ENCODE measurements around the gene EPHB2. TPM values are rescaled to one million over a fixed set of nuclear protein-coding genes. Genes with fewer than 3 reads are reported as not detected.

Gene EPHB2
- total and polyA plus RNA-seq, 2 of the 8 experiments (the other 6 are each of a cell fraction or from before 2014, with no cell fraction given), result 15.8 to 17.2 TPM

DNA sequence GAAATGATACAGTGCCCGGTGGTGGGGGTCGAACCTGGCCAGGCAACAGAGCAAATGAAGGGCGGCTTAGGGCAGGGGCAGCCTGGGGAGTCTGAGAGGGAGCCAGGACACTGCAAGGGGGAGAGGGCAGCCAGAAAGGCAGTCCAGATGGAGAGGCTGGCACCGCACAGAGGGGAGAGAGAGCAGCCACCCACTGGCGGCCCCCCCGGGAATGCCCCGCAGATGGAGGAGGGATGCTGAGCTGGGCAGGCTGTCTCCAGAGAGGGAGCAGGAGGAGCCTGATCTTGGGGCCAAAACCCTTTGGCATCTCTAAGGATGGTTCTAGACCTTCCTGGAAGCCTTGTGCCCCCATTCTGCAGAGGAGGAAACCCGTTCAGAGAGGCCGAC, 149.8 kb downstream of the EPHB2 start:
- no peaks in the 10 kb centered on the region for H3K79me1 ChIP-seq (ENCODE audit: low read depth, low read length)
- no peak overlapping the region for H3K18ac ChIP-seq (ENCODE audit: extremely low read depth, low read length)
- H3K23ac ChIP-seq (ENCODE audit: insufficient read length), result no peak overlapping the region
- WGBS, 2 experiments (ENCODE audit: extremely low coverage in 1 of 2, insufficient coverage in 1 of 2, insufficient read length in 1 of 2, insufficient replicate concordance in 2 of 2, low coverage in 1 of 2, low lambda C conversion rate in 2 of 2, missing lambda C conversion rate in 1 of 2), result 95% methylated on average over 9 of the region's 9 CpGs; no CpG with 5 or more reads in 1 of the 2 experiments
- H2AK5ac ChIP-seq (ENCODE audit: low read depth, low read length), result no peak overlapping the region
- no peak overlapping the region for H2AFZ ChIP-seq (ENCODE audit: low read length)
- H2BK120ac ChIP-seq (replicated peaks; ENCODE audit: low read depth, low read length), result no peak overlapping the region
- H4K8ac ChIP-seq (ENCODE audit: extremely low read depth, insufficient read depth, low read length), result no peak overlapping the region; the same call in 1 of the 2 replicates
- H3K9ac ChIP-seq (replicated peaks in 1 of 4; ENCODE audit: extremely low read depth in 1 of 4, low read depth in 3 of 4, low read length in 3 of 4), result no peak overlapping the region
- CTCF ChIA-PET (ENCODE audit: partially characterized antibody), result interaction anchor here (0.6 to 8.5 kb wide), 27 partner anchors 10 to 194 kb away, joined by 3 to 132 read pairs (median 15); no protein-coding TSS in a partner anchor
- no peak overlapping the region for H3K56ac ChIP-seq (replicated peaks; ENCODE audit: insufficient read length, low read depth, low read length)
- H3K4me1 ChIP-seq (replicated peaks in 1 of 4; ENCODE audit: control insufficient read depth in 3 of 4, insufficient read depth in 4 of 4, low read length in 3 of 4), result peaks cover 0 to 3% (median 0%) of the 10 kb centered on the region in 4 experiments; a peak in 3 of 7 replicates
- H3K36me3 ChIP-seq (ENCODE audit: control insufficient read depth in 2 of 4, insufficient read depth in 4 of 4, low read length in 3 of 4), result no peaks in the 10 kb centered on the region
- no peak overlapping the region for H2BK20ac ChIP-seq (ENCODE audit: low read length)
- no peak for FAIRE-seq
- no peak overlapping the region for H2BK5ac ChIP-seq (ENCODE audit: low read depth, low read length)
- H4K5ac ChIP-seq (ENCODE audit: insufficient read length, low read depth, low read length), result no peak overlapping the region
- H4K20me1 ChIP-seq (replicated peaks in 1 of 2; ENCODE audit: control insufficient read depth in 1 of 2, insufficient read depth in 2 of 2, low read length in 2 of 2), result no peaks in the 10 kb centered on the region
- no peaks in the 10 kb centered on the region; a peak in 1 of 7 replicates for H3K27me3 ChIP-seq (replicated peaks in 1 of 4; ENCODE audit: control insufficient read depth in 3 of 4, extremely low read depth in 1 of 4, insufficient read depth in 3 of 4, low read length in 3 of 4)
- no peak overlapping the region for H3K14ac ChIP-seq (ENCODE audit: insufficient read length)
- no peak overlapping the region for H2BK15ac ChIP-seq (ENCODE audit: low read length)
- H3K4me2 ChIP-seq (ENCODE audit: insufficient read depth in 1 of 2, low read depth in 2 of 2, low read length in 2 of 2), result no peak overlapping the region
- POLR2A ChIA-PET (ENCODE audit: partially characterized antibody), result no interaction called here
- H3K4ac ChIP-seq (replicated peaks; ENCODE audit: insufficient read length, low read depth, low read length), result no peak overlapping the region
- no peaks in the 10 kb centered on the region for H3K79me2 ChIP-seq (ENCODE audit: control insufficient read depth in 1 of 2, insufficient read depth in 2 of 2, low read length in 2 of 2)
- H3K27ac ChIP-seq (ENCODE audit: low read depth, low read length), result no peak overlapping the region
- TF ChIP-seq CHD1 (IDR thresholded peaks at IDR 0.05; ENCODE audit: low read depth, low read length) (no peak), CEBPB (IDR thresholded peaks at IDR 0.05; ENCODE audit: low read depth, low read length) (no peak)
- H3K4me3 ChIP-seq (ENCODE audit: extremely low read depth in 1 of 4, insufficient read depth in 2 of 4, low read depth in 3 of 4, low read length in 4 of 4), result no peak overlapping the region
- DNase-seq (ENCODE audit: low read depth in 1 of 2, low spot score in 2 of 2), result no peak
- no peak overlapping the region for H2BK12ac ChIP-seq (ENCODE audit: low read depth, low read length)
- H3K9me3 ChIP-seq (ENCODE audit: insufficient read depth in 2 of 2, low read depth in 1 of 2, low read length in 1 of 2), result no peaks in the 10 kb centered on the region
- no peaks in the 10 kb centered on the region for H3K23me2 ChIP-seq (ENCODE audit: low read depth, low read length)
- H4K91ac ChIP-seq (replicated peaks; ENCODE audit: insufficient read length, low read length), result no peak overlapping the region
